Kidney capillary endothelial cell (primary cell): Measurements from ENCODE around the gene CEMIP.

Experiments
- DNase-seq: peaks from one replicate; pipeline ENCODE4 v3.0.0-alpha.2; 2018; ENCODE audit warnings: low spot score

CEMIP gene

GRCh38 chr15:80778964-80779657, at the start of gene CEMIP:
Gene CEMIP (plus strand): TSS chr15:80779370. CDS start chr15:80873880, 94,510 bp downstream.
- peak; percentile 65 for DNase-seq

- DNase-seq, result no peak
These were observed 48.8 kb upstream of the CEMIP start for GRCh38 chr15:80730387-80730786.

GRCh38 chr15:80730926-80731325, 48.2 kb upstream of the CEMIP start:
- DNase-seq, result no peak

GRCh38 chr15:80732167-80732566, 47.0 kb upstream of the CEMIP start:
- DNase-seq, result no peak

- DNase-seq, result no peak
These were observed 46.4 kb upstream of the CEMIP start for GRCh38 chr15:80732818-80733217.

- DNase-seq, result no peak
These were observed 45.7 kb upstream of the CEMIP start for GRCh38 chr15:80733460-80733859.

- DNase-seq, result no peak
These were observed 43.8 kb upstream of the CEMIP start for GRCh38 chr15:80735344-80735743.

GRCh38 chr15:80736560-80736959, 42.6 kb upstream of the CEMIP start:
- DNase-seq, result peak; percentile 40

- DNase-seq, result no peak
These were observed 39.3 kb upstream of the CEMIP start for GRCh38 chr15:80739919-80740318.

GRCh38 chr15:80742081-80742480, 37.1 kb upstream of the CEMIP start:
- DNase-seq, result no peak

GRCh38 chr15:80743189-80743833, 35.9 kb upstream of the CEMIP start:
- DNase-seq, result no peak

GRCh38 chr15:80744415-80744814, 34.8 kb upstream of the CEMIP start:
- DNase-seq, result no peak

- peak; percentile 24 for DNase-seq
These were observed 34.3 kb upstream of the CEMIP start for GRCh38 chr15:80744826-80745225.

- DNase-seq, result no peak
These were observed 33.3 kb upstream of the CEMIP start for GRCh38 chr15:80745888-80746287.

GRCh38 chr15:80747317-80748053, 31.7 kb upstream of the CEMIP start:
- peak; percentile 50 for DNase-seq

- DNase-seq, result no peak
These were observed 29.6 kb upstream of the CEMIP start for GRCh38 chr15:80749589-80749988.

- no peak for DNase-seq
These were observed 28.6 kb upstream of the CEMIP start for GRCh38 chr15:80750575-80750974.

- no peak for DNase-seq
These were observed 27.0 kb upstream of the CEMIP start for GRCh38 chr15:80752204-80752603.

- DNase-seq, result no peak
These were observed 26.0 kb upstream of the CEMIP start for GRCh38 chr15:80753161-80753560.

- DNase-seq, result no peak
These were observed 25.2 kb upstream of the CEMIP start for GRCh38 chr15:80754014-80754413.

- DNase-seq, result no peak
These were observed 23.3 kb upstream of the CEMIP start for GRCh38 chr15:80755885-80756284.

- DNase-seq, result no peak
These were observed 20.9 kb upstream of the CEMIP start for GRCh38 chr15:80758130-80758745.

- no peak for DNase-seq
These were observed 18.2 kb upstream of the CEMIP start for GRCh38 chr15:80760960-80761359.
